A673 (cell line): Measurements from ENCODE around the gene STARD10. TPM values are rescaled to one million over a fixed set of nuclear protein-coding genes. Genes with fewer than 3 reads are reported as not detected.

Experiments
- BruUV-seq: library from RNA; stranded (reverse); fragments of 400-500 nt; replicated peaks from 2 replicates; lab custom pipeline; 2021; lab: Mats Ljungman, UMichigan
- CTCF ChIA-PET: fragments of 300-600 bp; sonication (Branson Sonifier 250); formaldehyde crosslinking; loops from one replicate; lab custom pipeline; 2022; ENCODE audit warnings: antibody characterized with exemption; lab: Charles Lee
- POLR2A ChIA-PET: fragments of 300-600 bp; sonication (Branson Sonifier 250); formaldehyde crosslinking; loops from one replicate; lab custom pipeline; 2022; ENCODE audit warnings: antibody characterized with exemption; ENCODE audit not compliant: low non-redundant PET; lab: Charles Lee
- DNase-seq: peaks from one replicate; pipeline ENCODE4 v3.0.0-alpha.2; 2015; ENCODE audit warnings: low spot score
- H3K27ac ChIP-seq: fragments of 200-600 bp; sonication (generic); 2 replicates; pipeline ENCODE4 v1.5.1; 2016; ENCODE audit warnings: mixed run types, low read depth, mild to moderate bottlenecking, mixed read lengths, antibody characterized with exemption, low read length; ENCODE audit not compliant: poor library complexity, severe bottlenecking
- H3K27me3 ChIP-seq: fragments of 200-600 bp; sonication (generic); replicated peaks from 2 replicates; pipeline ENCODE4 v1.6.1; 2017; ENCODE audit warnings: mixed run types, low read depth, mild to moderate bottlenecking, mixed read lengths, antibody characterized with exemption, low read length; ENCODE audit not compliant: insufficient read depth, poor library complexity
- H3K36me3 ChIP-seq: fragments of 200-600 bp; sonication (generic); 2 replicates; pipeline ENCODE4 v1.6.1; 2016; ENCODE audit warnings: mixed run types, mild to moderate bottlenecking, mixed read lengths, antibody characterized with exemption, low read length; ENCODE audit not compliant: insufficient read depth, poor library complexity, severe bottlenecking
- H3K4me1 ChIP-seq: fragments of 200-600 bp; sonication (generic); 2 replicates; pipeline ENCODE4 v1.6.1; 2017; ENCODE audit warnings: mixed run types, mild to moderate bottlenecking, mixed read lengths, antibody characterized with exemption, low read length; ENCODE audit not compliant: insufficient read depth, poor library complexity, severe bottlenecking
- H3K4me3 ChIP-seq: fragments of 200-600 bp; sonication (generic); 2 replicates; pipeline ENCODE4 v1.5.1; 2016; ENCODE audit warnings: low read depth, mixed run types, mild to moderate bottlenecking, mixed read lengths, low read length; ENCODE audit not compliant: poor library complexity, severe bottlenecking
- H3K9me3 ChIP-seq: fragments of 200-600 bp; sonication (generic); 2 replicates; pipeline ENCODE4 v1.6.1; 2016; ENCODE audit warnings: mixed run types, low read depth, mild to moderate bottlenecking, mixed read lengths, antibody characterized with exemption, low read length; ENCODE audit not compliant: poor library complexity, severe bottlenecking
- EZH2 ChIP-seq: fragments of 200-600 bp; sonication (generic); IDR thresholded peaks from 2 replicates; pipeline ENCODE4 v1.6.1; 2017; ENCODE audit warnings: borderline replicate concordance, low read depth, mild to moderate bottlenecking, mixed read lengths, antibody characterized with exemption, low read length; ENCODE audit not compliant: poor library complexity, severe bottlenecking
- intact Hi-C: fragments of 100-400 bp; cut with micrococcal nuclease; formaldehyde crosslinking; loops from one replicate; pipeline ENCODE4 v1.10.0; 2022; ENCODE audit not compliant: unreplicated experiment
- total RNA-seq: library from RNA; stranded (reverse); gene quantifications from 2 replicates; pipeline ENCODE4 v1.2.3, GENCODE V29; 2021
- TF ChIP-seq, protein P1 (sequence below): fragments of 300-800, 200-600 bp; sonication (generic); conservative IDR thresholded peaks from 2 replicates; pipeline ENCODE4 v1.5.1; 2017; ENCODE audit warnings: low read depth, mild to moderate bottlenecking, antibody characterized with exemption, low read length, moderate library complexity, mixed read lengths

Gene STARD10
- total RNA-seq, 1 experiment from 2014 or later = 16.9 TPM

DNA sequence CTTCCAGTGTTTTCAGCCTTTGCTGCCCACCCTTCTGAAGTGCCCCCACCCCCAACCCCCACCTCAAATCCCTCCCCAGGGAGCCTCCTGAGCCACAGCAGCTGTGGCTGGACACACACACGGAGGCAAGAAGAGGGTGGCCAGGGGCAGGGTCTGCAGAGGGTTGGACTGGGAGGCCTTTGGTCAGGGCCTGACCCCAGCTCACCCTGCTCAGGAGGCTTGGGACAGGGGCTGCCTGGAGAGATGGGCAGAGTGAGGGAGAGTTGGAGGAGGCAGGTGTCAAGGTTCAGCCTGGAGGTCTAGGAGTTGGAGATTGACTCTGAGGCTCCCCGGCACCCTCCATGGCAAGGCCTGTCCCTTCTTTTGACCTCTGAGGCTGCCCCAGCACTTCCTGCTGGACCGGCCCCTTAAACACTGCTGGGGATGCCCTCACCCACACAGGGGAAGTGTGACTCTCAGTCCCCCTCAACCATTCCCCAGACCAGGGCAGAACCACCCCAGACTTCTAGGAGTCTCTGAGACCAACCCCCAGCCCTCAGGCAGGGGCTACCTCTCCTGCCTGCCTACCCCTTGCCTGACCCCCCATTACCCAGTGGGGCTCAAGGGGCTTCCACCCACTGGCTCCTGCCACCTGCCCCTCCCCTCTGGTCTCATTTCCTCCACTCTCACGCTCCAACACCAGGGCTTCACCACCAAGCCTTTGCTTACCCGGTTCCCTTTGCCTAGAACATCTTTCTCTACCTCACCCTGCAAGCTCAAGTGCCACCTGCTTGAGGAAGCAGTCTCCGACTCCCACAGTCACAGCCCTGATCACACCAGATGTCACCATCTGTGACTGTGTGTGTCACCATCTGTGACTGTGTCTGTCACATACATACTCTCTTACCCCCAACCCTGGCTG lies 50.3 kb downstream of the STARD10 start:
- BruUV-seq = no TSS peak
- TF ChIP-seq EZH2 = no peak
- TF ChIP-seq, protein P1, sequence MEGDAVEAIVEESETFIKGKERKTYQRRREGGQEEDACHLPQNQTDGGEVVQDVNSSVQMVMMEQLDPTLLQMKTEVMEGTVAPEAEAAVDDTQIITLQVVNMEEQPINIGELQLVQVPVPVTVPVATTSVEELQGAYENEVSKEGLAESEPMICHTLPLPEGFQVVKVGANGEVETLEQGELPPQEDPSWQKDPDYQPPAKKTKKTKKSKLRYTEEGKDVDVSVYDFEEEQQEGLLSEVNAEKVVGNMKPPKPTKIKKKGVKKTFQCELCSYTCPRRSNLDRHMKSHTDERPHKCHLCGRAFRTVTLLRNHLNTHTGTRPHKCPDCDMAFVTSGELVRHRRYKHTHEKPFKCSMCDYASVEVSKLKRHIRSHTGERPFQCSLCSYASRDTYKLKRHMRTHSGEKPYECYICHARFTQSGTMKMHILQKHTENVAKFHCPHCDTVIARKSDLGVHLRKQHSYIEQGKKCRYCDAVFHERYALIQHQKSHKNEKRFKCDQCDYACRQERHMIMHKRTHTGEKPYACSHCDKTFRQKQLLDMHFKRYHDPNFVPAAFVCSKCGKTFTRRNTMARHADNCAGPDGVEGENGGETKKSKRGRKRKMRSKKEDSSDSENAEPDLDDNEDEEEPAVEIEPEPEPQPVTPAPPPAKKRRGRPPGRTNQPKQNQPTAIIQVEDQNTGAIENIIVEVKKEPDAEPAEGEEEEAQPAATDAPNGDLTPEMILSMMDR = no peak
- Histone ChIP-seq H3K36me3 (no peaks in the 10 kb centered on the region), H3K27me3 (no peaks in the 10 kb centered on the region), H3K4me3 (no peak overlapping the region), H3K4me1 (no peaks in the 10 kb centered on the region), H3K27ac (no peak overlapping the region), H3K9me3 (no peaks in the 10 kb centered on the region)
- intact Hi-C loops = no loop called here
- POLR2A ChIA-PET = no interaction called here
- no peak for DNase-seq
- CTCF ChIA-PET = interaction anchor here (0.6 kb wide), 1 partner anchor 855 kb away, joined by 3 read pairs; no protein-coding TSS in a partner anchor

DNA sequence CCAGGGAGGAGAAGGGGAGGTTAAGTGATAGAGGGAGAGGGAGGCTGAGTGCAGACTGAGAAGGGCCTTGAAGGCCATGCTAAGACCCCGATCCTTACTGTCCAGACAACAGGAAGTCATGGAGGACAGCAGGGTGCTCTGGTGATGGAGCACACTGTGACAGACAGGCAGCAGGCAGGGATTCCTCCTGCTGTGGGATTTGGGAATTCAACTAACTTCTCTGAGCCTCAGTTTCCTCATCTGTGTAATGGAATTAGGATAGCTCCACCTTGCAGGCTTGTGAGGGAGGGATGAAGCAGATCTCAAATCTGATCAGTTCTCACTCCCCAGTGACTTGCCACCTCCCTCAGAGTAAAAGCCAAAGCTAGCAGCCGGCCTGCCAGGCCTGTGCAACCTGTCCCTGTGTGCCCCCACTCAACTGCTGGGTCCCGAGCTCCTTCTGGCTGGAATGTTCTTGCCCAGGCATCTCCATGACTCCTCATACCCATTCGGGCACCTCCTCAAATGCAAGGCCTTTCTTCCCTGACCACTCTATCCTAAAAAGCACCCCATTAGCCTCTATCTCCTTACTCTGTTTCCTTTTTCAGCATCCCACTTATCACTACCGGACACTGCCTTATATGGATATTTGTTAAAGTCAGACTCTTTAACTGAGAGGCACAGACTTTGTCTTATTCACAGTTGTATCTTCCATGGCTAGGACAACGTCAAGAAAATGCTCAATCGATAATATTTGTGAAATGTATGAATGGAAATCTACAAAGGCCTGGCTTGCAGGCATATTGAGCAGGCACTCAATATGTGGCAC lies 51.1 kb downstream of the STARD10 start:
- no peak for TF ChIP-seq EZH2
- TF ChIP-seq, protein P1 = no peak
- no peak for DNase-seq
- intact Hi-C loops = no loop called here
- no peaks in the 10 kb centered on the region for H3K27me3 ChIP-seq
- BruUV-seq = no TSS peak
- POLR2A ChIA-PET = no interaction called here
- CTCF ChIA-PET = no interaction called here
- H3K9me3 ChIP-seq = no peaks in the 10 kb centered on the region
- H3K4me1 ChIP-seq = no peaks in the 10 kb centered on the region
- no peak overlapping the region for H3K27ac ChIP-seq
- H3K36me3 ChIP-seq = no peaks in the 10 kb centered on the region
- H3K4me3 ChIP-seq = no peak overlapping the region

GRCh38 chr11:72741849-72742512 lies 51.9 kb downstream of the STARD10 start:
- Histone ChIP-seq H3K27me3 (no peaks in the 10 kb centered on the region), H3K4me3 (no peak overlapping the region), H3K4me1 (peaks cover 2% of the 10 kb centered on the region), H3K36me3 (no peaks in the 10 kb centered on the region), H3K27ac (no peak overlapping the region), H3K9me3 (no peaks in the 10 kb centered on the region)
- TF ChIP-seq, protein P1 = no peak
- no peak for TF ChIP-seq EZH2
- intact Hi-C loops = no loop called here
- DNase-seq = no peak
- BruUV-seq = no TSS peak
- ChIA-PET CTCF (no interaction called here), POLR2A (no interaction called here)
